Measurements from ENCODE around the gene GRM8.

DNA sequence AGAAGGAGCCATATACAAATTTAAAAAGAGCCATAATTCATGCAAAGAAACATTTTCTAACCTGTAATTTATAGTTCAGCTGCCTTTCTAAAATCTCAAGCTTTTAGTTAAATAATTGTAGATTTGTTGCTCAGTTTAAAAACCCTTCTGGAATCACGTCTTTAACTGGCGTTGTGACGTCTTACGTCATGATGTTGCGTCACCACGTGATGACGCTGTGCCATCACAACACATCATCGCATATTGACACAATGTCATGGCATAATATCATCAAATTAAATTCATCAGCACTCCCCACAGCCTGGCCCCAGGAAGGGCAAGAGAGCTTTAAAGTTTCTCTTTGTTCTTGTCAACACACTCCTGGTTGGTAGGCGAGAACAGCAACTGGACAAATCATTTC, 194.8 kb downstream of the GRM8 start:
- TF ChIP-seq CTCF (IDR thresholded peaks at IDR 0.05), result no peak
- no peak for TF ChIP-seq POLR2A (IDR thresholded peaks at IDR 0.05)
